ENCODE results near the gene FRMD4B.

The FRMD4B gene

DNA sequence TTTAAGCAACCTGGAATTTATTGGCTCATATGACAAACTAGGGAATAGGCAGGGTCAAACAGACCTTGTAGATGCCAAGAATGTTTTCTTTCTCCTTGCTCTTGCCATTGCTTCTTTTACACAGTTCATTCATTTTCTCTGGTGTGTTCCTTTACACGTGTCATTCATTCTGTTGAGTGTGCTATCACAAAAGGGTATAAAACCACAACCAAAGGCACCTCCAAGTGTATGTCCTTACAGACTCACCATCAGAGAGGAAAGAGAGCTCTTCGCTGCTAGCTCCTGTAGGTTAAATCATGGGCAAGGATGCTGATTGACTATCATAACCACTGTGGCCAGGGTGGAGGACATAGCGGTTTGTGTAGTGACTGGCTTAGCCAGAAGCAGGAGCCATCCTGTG lies 19.2 kb upstream of the FRMD4B start:
- DNase-seq (ENCODE audit: low spot score): no peak

- no peak for DNase-seq (ENCODE audit: low spot score)
Observed at GRCh38 chr3:69403454-69403853, 17.6 kb upstream of the FRMD4B start.

DNA sequence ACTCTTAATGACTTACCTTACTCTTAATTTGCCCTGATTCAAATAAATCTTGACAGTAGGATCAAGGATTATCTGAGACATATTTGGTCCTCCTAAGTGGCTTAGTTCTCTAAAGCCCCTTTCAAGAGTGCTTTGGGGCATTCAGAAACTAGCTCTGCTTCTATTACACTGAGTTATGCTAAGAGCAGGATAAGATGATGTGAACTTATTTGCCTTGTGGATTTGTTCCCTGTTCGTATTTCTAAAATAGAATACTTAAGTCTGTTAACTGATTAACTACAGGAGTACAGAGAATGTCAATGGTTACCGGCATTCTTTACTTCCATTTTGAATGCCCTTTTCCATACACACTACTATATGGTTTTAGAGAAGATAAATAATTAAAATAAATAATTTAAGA lies 14.8 kb upstream of the FRMD4B start:
- no peak for DNase-seq (ENCODE audit: low spot score)

- DNase-seq (ENCODE audit: low spot score): no peak
Observed at GRCh38 chr3:69392850-69393249, 7.0 kb upstream of the FRMD4B start.

DNA sequence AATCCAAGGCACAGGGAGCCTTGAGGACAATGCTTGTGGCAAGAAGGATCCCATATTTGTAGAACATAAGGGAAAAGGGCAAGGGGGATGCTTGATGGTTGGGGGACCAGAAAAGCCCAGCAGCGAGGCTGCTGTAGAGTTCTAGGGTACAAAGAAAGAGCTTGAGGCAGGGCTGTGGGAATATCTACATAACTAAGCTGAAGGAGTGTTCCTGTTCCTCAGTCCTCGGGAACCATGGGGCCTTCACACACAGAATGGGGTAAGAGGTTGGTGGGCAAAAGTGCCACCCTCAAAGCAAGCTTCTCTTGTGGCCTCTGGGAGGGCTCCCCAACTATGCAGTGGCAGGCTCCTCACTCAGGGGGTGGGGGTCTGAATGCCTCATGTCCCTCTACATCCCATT lies 6.5 kb upstream of the FRMD4B start:
- no peak for DNase-seq (ENCODE audit: low spot score)

GRCh38 chr3:69391554-69391953 lies 5.7 kb upstream of the FRMD4B start:
- DNase-seq (ENCODE audit: low spot score): no peak

DNA sequence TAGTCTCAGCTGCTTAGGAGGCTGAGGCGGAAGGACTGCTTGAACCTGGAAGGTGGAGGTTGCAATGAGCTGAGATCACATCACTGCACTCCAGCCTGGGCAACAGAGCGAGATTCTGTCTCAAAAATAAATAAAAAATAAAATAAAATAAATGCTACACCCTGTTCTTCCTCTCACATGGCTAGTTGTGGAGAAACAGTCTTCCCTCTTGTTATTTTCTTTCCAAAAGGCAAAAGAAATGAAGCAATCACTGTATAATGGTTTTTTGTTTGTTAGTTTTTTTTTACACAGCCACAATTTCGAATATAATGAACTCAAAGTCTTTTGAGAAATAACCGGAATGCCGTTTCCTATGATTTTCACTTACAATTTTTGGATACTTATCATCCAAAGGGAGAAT lies 4.9 kb upstream of the FRMD4B start:
- no peak for DNase-seq (ENCODE audit: low spot score)

GRCh38 chr3:69389520-69390248 lies 3.8 kb upstream of the FRMD4B start:
- DNase-seq (ENCODE audit: low spot score): no peak

- DNase-seq (ENCODE audit: low spot score): no peak
Observed at GRCh38 chr3:69388241-69388640, 2.4 kb upstream of the FRMD4B start.

DNA sequence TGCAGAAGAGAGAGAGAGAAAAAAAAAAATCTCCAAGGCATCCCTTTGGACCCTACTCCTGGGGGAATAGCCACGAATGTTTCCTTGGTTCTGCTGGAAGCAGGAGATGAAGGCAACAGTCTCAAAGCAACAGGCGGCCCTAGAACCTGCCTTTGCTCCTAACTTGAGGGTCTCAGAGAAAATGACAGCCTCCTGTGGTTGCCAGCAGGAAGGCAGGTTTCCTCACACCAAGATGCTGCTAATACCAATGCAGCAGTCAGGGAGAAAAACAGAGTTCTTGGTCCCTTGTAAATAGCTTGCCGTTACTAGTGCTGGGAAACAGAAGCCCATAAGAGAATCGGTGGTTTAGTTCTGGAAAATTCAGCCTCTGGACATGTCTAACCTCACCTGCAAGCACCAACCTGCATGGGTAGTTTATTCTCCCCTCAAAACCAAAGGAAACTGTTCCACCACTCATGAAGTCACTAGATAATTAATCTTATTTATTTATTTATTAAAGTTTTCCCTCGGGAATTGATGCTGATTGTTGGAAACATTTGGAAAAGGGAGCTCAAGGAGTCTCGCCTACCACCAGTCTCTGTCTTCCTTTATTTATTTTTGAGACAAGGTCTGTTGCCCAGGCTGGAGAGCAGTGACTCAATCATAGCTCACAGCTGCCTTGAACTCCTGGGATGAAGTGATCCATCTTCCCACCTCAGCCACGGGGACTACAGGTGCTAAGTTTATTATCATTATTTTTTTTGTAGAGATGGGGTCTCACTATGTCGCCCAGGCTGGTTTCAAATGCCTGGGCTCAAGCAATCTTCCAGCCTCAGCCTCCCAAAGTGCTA lies 883 bp upstream of the FRMD4B start:
- no peak for DNase-seq (ENCODE audit: low spot score)

DNA sequence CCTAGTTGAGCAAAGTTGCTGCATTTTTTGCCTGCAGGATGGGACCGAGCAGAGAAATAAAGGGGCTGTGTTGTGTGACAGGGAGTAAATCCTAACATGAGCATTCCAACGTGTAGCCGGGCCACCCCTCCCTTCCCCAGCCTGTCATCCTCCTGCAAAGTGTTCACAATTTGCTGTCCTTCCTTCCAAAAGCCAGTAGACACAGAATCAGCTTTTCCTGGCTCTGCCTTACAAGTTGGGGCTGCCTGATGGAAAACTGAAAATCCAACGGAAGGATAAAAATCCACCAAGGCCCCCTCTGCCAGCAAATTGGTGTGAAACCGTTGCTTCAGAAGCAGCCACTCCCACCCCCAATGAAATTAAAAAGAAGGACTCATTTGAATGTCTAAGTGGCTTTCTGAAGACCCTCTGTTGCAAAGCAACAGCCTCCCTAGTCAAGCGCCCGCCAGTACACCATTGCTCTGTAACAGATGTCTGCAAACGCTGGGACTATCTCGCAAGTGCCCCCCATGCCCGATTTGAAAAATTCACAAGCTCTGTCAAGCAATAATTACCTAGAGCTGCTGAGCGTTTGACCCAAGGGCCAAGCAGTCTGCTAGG lies 665 bp downstream of the FRMD4B start:
- no peak for DNase-seq (ENCODE audit: low spot score)

DNA sequence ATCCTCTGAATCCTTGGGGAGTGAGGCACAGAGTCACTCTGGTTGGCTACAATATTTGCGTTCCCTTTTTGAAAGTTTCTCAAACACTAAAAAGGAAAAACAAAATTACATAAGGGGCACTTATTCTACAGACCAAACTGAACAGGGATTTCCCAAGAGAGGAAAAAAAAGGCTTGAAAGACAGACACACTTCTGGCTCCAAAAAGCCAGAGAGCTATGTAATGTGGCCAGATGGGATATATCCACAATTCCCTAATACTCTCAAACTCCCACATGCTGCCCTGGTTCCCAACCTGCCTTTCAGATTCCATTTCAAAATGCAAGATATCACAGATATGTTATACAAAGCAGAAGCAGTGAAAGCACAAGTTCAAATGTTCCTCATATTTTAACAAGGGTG lies 1.6 kb downstream of the FRMD4B start:
- DNase-seq (ENCODE audit: low spot score): no peak

DNA sequence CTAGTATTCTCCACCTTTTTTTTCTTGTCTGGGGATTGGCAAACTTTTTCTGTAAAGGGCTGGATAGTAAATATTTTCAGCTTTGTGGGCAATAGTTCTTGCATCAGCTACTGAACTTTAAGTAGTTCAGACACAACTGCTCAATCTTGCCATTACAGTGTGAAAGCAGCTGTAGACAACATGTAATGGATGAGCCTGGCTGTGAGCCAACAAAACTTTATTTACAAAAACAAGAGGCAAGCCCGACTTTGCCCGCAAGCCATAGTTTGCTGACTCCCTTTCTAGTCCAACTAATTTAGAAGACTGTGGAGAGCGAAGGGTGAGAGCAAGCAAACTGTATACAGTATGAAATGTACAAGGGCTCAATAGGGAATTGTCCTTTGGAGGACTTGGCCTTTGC lies 6.2 kb downstream of the FRMD4B start:
- no peak for DNase-seq (ENCODE audit: low spot score)

DNA sequence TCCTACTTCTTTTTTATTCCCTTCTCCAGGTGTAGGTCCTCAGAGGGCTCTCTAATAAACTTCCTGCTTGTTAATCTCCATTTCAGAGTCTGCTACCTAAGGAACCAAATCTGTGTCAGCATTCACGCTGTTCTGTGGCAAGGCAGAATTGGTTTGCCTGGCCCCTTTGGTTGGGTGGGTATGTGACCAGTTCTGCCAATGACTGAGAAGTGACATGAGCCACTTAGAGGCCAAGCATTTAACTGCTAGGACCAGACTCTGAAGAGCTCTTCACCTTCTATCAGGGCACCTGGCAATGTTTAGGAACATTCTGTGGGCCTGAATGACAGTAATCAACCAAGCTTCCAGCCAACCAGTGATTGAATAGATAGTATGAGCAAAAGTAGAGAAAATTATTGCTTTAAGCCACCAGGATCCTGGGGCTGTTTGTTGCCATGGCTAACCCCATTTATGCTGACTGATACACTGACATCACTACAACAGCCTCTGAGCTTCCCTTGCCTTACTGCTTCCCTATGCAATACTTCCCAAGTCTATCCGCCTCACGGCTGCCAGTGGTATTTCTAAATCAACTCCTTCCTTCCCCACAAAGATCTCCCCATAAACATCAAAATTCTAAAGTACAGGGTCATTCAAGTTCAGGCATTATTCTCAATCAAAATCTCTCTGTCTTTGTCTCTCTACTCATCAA lies 7.6 kb downstream of the FRMD4B start:
- no peak for DNase-seq (ENCODE audit: low spot score)

DNA sequence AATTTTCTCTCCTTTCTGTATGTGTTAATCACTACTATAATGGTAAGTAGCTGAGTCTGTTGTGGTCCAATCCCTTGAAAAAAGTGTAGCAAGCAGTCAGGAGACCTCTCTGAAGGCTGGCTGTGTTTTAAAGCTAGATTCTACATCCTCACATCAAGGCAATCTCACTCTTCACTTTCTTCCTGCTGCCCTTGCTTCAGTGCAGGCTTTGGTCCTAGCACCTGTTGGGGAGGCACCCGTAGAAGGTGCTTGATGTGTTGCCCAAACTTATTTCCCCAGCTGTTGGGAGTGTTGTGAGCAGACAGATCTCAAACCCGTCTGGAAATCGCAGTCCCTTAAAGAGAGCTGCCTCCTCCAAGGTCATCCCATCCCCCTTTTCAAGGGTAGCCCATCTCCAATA lies 8.6 kb downstream of the FRMD4B start:
- no peak for DNase-seq (ENCODE audit: low spot score)

DNA sequence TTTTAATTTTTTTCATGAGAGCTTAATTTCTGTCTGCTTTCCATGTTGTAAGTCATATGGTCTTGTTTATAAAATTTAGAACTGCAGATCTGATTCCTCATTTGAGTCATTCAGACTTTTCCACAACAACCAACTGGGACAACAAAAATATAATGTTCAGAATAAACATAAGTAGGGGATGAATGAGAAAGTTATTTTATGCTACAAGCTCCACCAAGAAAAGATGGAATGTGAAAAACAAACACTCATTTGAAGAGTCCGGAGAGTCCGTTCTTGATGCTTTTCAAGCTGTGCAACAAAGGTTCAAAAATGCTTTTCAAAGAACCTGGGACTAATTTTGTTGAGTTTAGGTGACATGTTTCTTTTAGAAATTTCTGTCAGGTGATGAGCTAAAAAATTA lies 9.2 kb downstream of the FRMD4B start:
- DNase-seq (ENCODE audit: low spot score): no peak

- DNase-seq (ENCODE audit: low spot score): no peak
Observed at GRCh38 chr3:69371816-69372215, 14.1 kb downstream of the FRMD4B start.

DNA sequence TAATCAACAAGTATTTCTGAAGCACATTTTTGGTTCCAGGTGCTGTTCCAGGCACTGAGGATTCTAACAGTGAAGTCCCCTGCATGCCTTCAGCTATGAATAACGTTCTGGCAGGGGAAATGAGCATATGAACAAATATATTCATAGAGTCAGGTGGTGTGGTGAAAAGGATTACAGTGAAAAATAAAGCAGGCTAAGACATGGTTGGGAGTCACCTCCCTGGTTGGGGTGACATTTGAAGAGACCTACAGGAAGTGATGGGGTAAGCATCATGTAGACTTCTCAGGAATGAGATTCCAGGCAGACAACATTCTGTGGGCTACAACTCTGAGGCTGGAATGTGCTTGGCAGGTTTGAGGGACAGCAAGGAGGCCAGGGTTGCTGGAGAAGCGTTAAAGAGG lies 15.0 kb downstream of the FRMD4B start:
- peak; percentile 30 for DNase-seq (ENCODE audit: low spot score)

DNA sequence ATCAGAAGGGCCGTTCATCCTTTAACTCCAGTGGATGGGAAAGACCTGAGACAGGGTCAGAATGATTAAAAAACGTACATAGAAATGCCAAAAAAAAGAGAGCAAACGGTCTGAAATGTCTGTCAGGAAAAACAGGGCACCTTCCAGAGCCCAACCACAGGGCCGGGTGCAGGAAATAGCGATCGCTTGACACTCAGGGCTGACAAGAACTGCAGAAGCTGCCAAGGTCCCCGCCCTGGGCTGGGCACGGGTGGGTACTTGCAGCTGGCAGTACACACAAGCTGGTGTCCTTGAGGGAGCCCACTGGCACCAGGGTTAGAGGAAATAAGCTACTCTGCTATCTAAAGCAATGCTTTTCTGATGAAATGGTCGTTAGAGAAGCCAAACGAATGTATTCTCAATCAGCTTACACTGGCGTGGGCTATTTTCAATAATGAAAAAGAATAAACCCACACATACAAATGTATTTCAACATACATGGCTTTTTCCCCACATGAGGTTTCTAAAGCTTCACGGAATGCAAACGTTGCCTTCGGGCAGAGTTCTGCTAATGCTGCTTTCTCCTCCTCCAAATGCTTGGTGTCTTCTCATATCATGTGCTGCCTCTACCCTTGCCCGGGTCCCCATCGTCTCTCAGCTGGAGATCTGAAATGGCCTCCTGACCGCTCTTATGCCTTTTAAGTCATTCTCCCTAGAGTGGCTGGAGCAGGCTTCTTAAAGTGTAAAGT lies 15.6 kb downstream of the FRMD4B start:
- peak; percentile 72 for DNase-seq (ENCODE audit: low spot score)

GRCh38 chr3:69368129-69368741 lies 17.7 kb downstream of the FRMD4B start:
- no peak for DNase-seq (ENCODE audit: low spot score)

- DNase-seq (ENCODE audit: low spot score): no peak
Observed at GRCh38 chr3:69367586-69367985, 18.3 kb downstream of the FRMD4B start.

GRCh38 chr3:69364354-69364753 lies 21.5 kb downstream of the FRMD4B start:
- DNase-seq (ENCODE audit: low spot score): peak; percentile 56
